Smooth muscle cell of the brain vasculature (primary cell): ENCODE results near the gene AMIGO1.

Experiments
- DNase-seq: peaks from one replicate; pipeline ENCODE4 v3.0.0-alpha.2; 2012; ENCODE audit warnings: low read depth, low spot score

Gene AMIGO1

DNA sequence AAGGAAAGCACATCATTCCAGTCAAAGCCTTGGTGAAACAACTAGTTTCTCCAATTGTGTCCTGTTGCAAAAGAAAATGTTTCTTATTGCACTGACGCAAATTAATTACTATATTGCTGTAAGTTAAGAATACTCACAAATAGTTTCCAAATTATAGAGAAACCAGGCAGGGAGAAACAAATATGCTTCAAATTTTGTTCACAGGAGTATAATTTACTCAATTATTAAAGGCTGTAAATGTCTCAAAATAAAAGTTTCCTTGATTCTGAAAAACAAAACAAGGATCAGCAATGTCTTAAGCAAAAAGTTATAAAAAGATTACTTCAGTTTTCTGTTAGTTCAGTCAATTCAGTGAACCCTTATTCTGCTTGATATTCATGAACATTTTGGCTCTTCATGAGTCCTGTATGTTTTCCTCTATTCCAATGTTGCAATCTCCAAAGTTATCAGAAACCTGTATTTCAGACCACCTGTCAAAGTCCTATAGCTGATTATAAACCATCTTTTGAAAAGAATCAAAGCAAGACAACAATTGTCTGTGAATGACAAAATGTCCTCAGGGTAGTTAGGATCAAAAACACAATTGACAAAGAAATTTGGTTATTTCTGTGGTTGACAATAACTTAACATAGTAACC is 54.9 kb downstream of the AMIGO1 start:
- DNase-seq = no peak
